Liver (tissue), 9 donors: ENCODE results near the gene MED12. TPM values are rescaled to one million over a fixed set of nuclear protein-coding genes. Genes with fewer than 3 reads are reported as not detected.

Experiments used
- DNase-seq: peaks from one replicate; pipeline ENCODE4 v3.0.0-alpha.2; 2017; ENCODE audit warnings: low spot score
- H3K27ac ChIP-seq, 2 donors: one replicate each; pipeline ENCODE4 v1.7.0; 2013; ENCODE audit warnings: inconsistent platforms in 2 of 2, low read length in 2 of 2, control low read depth in 1 of 2, low read depth in 1 of 2, mild to moderate bottlenecking in 1 of 2
- H3K27me3 ChIP-seq, 4 donors: one replicate each; pipeline versions ENCODE4 v1.6.1 to v1.7.0; 2013; ENCODE audit warnings: low read length in 3 of 4, inconsistent platforms in 1 of 4, mild to moderate bottlenecking in 1 of 4, moderate library complexity in 1 of 4; ENCODE audit not compliant: control insufficient read depth in 4 of 4, insufficient read depth in 4 of 4
- H3K36me3 ChIP-seq, 4 donors: one replicate each; pipeline versions ENCODE4 v1.6.1 to v1.7.0; 2013; ENCODE audit warnings: low read length in 3 of 4, mild to moderate bottlenecking in 3 of 4, low read depth in 1 of 4, moderate library complexity in 1 of 4; ENCODE audit not compliant: control insufficient read depth in 4 of 4, insufficient read depth in 3 of 4
- H3K4me1 ChIP-seq, 4 donors: one replicate each; pipeline versions ENCODE4 v1.6.1 to v1.7.0; 2013; ENCODE audit warnings: low read length in 3 of 4, mild to moderate bottlenecking in 3 of 4, moderate library complexity in 1 of 4; ENCODE audit not compliant: control insufficient read depth in 4 of 4, insufficient read depth in 4 of 4
- H3K4me3 ChIP-seq, 3 donors: one replicate each; pipeline versions ENCODE4 v1.6.1 to v1.7.0; 2013; ENCODE audit warnings: low read length in 3 of 3, control low read depth in 1 of 3, low read depth in 1 of 3, mild to moderate bottlenecking in 1 of 3
- H3K9ac ChIP-seq, 2 donors: one replicate each; pipeline ENCODE4 v1.7.0; 2013; ENCODE audit warnings: low read length in 2 of 2, mild to moderate bottlenecking in 2 of 2, moderate library complexity in 2 of 2, control low read depth in 1 of 2, low read depth in 1 of 2
- H3K9me3 ChIP-seq, 4 donors: one replicate each; pipeline versions ENCODE4 v1.6.1 to v1.7.0; 2013; ENCODE audit warnings: low read length in 3 of 4; ENCODE audit not compliant: control insufficient read depth in 4 of 4
- ATF3 ChIP-seq: IDR thresholded peaks from 2 replicates; pipeline ENCODE4 v1.6.1; 2016; ENCODE audit warnings: antibody characterized with exemption
- CTCF ChIP-seq: fragments of 150-350 bp; IDR thresholded peaks from 2 replicates; pipeline ENCODE4 v1.5.1; 2017; ENCODE audit warnings: improper control_type of control experiment, low read depth, low read length; ENCODE audit not compliant: missing input control
- EGR1 ChIP-seq, 2 donors: IDR thresholded peaks; 2 replicates each; pipeline ENCODE4 v1.6.1; 2016 to 2018; ENCODE audit warnings: antibody characterized with exemption in 2 of 2, low read depth in 2 of 2
- FOXA1 ChIP-seq: IDR thresholded peaks from 2 replicates; pipeline ENCODE4 v1.6.1; 2016; ENCODE audit warnings: antibody characterized with exemption
- FOXA2 ChIP-seq: IDR thresholded peaks from 2 replicates; pipeline ENCODE4 v1.6.1; 2016; ENCODE audit warnings: antibody characterized with exemption
- GABPA ChIP-seq, 2 donors: IDR thresholded peaks in 1 of 2; conservative IDR thresholded peaks in 1 of 2; 2 replicates each; pipeline ENCODE4 v1.6.1; 2016; ENCODE audit warnings: antibody characterized with exemption in 2 of 2, mild to moderate bottlenecking in 1 of 2, moderate library complexity in 1 of 2
- HNF4A ChIP-seq, 2 donors: conservative IDR thresholded peaks; 2 replicates each; pipeline ENCODE4 v1.6.1; 2016; ENCODE audit warnings: antibody characterized with exemption in 2 of 2, mild to moderate bottlenecking in 2 of 2
- HNF4G ChIP-seq: IDR thresholded peaks from 2 replicates; pipeline ENCODE4 v1.6.1; 2016; ENCODE audit warnings: antibody characterized with exemption
- JUND ChIP-seq, 2 donors: IDR thresholded peaks; 2 replicates each; pipeline ENCODE4 v1.6.1; 2016; ENCODE audit warnings: antibody characterized with exemption in 2 of 2
- MAX ChIP-seq: IDR thresholded peaks from 2 replicates; pipeline ENCODE4 v1.6.1; 2016; ENCODE audit warnings: antibody characterized with exemption
- NR2F2 ChIP-seq: IDR thresholded peaks from 2 replicates; pipeline ENCODE4 v1.6.1; 2016; ENCODE audit warnings: antibody characterized with exemption
- RAD21 ChIP-seq, 2 donors: IDR thresholded peaks; 2 replicates each; pipeline ENCODE4 v1.6.1; 2016; ENCODE audit warnings: antibody characterized with exemption in 2 of 2, mild to moderate bottlenecking in 2 of 2
- REST ChIP-seq: IDR thresholded peaks from 2 replicates; pipeline ENCODE4 v1.6.1; 2016; ENCODE audit warnings: antibody characterized with exemption, mild to moderate bottlenecking
- RXRA ChIP-seq, 2 donors: IDR thresholded peaks; 2 replicates each; pipeline ENCODE4 v1.6.1; 2017 to 2018; ENCODE audit warnings: antibody characterized with exemption in 2 of 2, mild to moderate bottlenecking in 1 of 2
- SP1 ChIP-seq: IDR thresholded peaks from 2 replicates; pipeline ENCODE4 v1.6.1; 2018; ENCODE audit warnings: antibody characterized with exemption, mild to moderate bottlenecking
- TAF1 ChIP-seq: conservative IDR thresholded peaks from 2 replicates; pipeline ENCODE4 v1.6.1; 2016; ENCODE audit warnings: antibody characterized with exemption, mild to moderate bottlenecking
- YY1 ChIP-seq: IDR thresholded peaks from 2 replicates; pipeline ENCODE4 v1.6.1; 2016; ENCODE audit warnings: antibody characterized with exemption, mild to moderate bottlenecking
- ZBTB33 ChIP-seq: IDR thresholded peaks from 2 replicates; pipeline ENCODE4 v1.6.1; 2016; ENCODE audit warnings: antibody characterized with exemption
- WGBS: extraction: QIAGEN DNeasy Blood & Tissue Kit; methylation state at CpG from one replicate; pipeline ENCODE4 v1.1.7; 2013; 5-methylcytosine and 5-hydroxymethylcytosine counted together
- polyA plus RNA-seq, 2 donors: library from polyadenylated mRNA; stranded (reverse) in 1 of 2; unstranded in 1 of 2; fragments of 200-250 nt in 1 of 2; fragments of >200 nt in 1 of 2; fragmentation: Nextera tagmentation in 1 of 2; extraction: Ambion mirVana in 1 of 2; gene quantifications; one replicate each; pipeline versions ENCODE4 v1.2.1 to v1.2.3, GENCODE V29; 2013 to 2015
- total RNA-seq, 2 donors: library from RNA; depleted of rRNA; stranded (reverse); fragments of >200 nt; gene quantifications; one replicate each; pipeline ENCODE4 v1.2.3, GENCODE V29; 2014
- donor health status: healthy.
- donor health status: healthy.
- donor health status: healthy.
- donor health status: healthy.
- donor health status: healthy.

MED12 gene
- total and polyA plus RNA-seq, 4 donors: 3.2 to 25.6 (median 9.3) TPM

- no peaks in the 10 kb centered on the region for H3K27me3 ChIP-seq
- H3K9ac ChIP-seq: no peak overlapping the region
- no peak for TF ChIP-seq MAX
- peak; percentile 36 for TF ChIP-seq CTCF
- no peak for TF ChIP-seq JUND (IDR thresholded peaks at IDR 0.05)
- peak; percentile 63 to 73 for TF ChIP-seq RAD21 (IDR thresholded peaks at IDR 0.05)
- no peak for TF ChIP-seq FOXA1
- no peak for TF ChIP-seq GABPA (IDR thresholded peaks at IDR 0.05 in 1 of 2, conservative IDR thresholded peaks at IDR 0.05 in 1 of 2)
- TF ChIP-seq ATF3: no peak
- TF ChIP-seq EGR1 (IDR thresholded peaks at IDR 0.05; ENCODE audit: low read depth in 2 of 2): no peak
- TF ChIP-seq HNF4G: no peak
- TF ChIP-seq NR2F2: no peak
- no peak for TF ChIP-seq SP1
- TF ChIP-seq FOXA2: no peak
- peaks cover 4 to 16% (median 10%) of the 10 kb centered on the region in 4 donors for H3K4me1 ChIP-seq
- no peaks in the 10 kb centered on the region for H3K9me3 ChIP-seq
- 16% methylated on average over 2 of the region's 2 CpGs for WGBS
- no peaks in the 10 kb centered on the region for H3K36me3 ChIP-seq
- H3K27ac ChIP-seq: no peak overlapping the region
- H3K4me3 ChIP-seq: no peak overlapping the region
- DNase-seq: peak; percentile 74
Measured at GRCh38 chrX:71098302-71098701, 20.1 kb upstream of the MED12 start.

- WGBS: 76% methylated on average over 5 of the region's 5 CpGs
- TF ChIP-seq ZBTB33: no peak
- no peak for TF ChIP-seq SP1
- no peak for TF ChIP-seq CTCF
- no peak for TF ChIP-seq RAD21 (IDR thresholded peaks at IDR 0.05)
- TF ChIP-seq ATF3: no peak
- TF ChIP-seq HNF4A (conservative IDR thresholded peaks at IDR 0.05): no peak
- no peak for TF ChIP-seq JUND (IDR thresholded peaks at IDR 0.05)
- no peak for TF ChIP-seq YY1
- no peak for TF ChIP-seq FOXA1
- no peak for TF ChIP-seq RXRA (IDR thresholded peaks at IDR 0.05)
- TF ChIP-seq TAF1: no peak
- TF ChIP-seq FOXA2: no peak
- no peak for TF ChIP-seq GABPA (IDR thresholded peaks at IDR 0.05 in 1 of 2, conservative IDR thresholded peaks at IDR 0.05 in 1 of 2)
- TF ChIP-seq NR2F2: no peak
- no peak for TF ChIP-seq EGR1 (IDR thresholded peaks at IDR 0.05; ENCODE audit: low read depth in 2 of 2)
- TF ChIP-seq MAX: no peak
- TF ChIP-seq HNF4G: no peak
- no peak for TF ChIP-seq REST
- H3K27ac ChIP-seq: no peak overlapping the region
- no peak for DNase-seq
- no peak overlapping the region for H3K4me3 ChIP-seq
- H3K9ac ChIP-seq: no peak overlapping the region
- no peaks in the 10 kb centered on the region for H3K27me3 ChIP-seq
- H3K9me3 ChIP-seq: no peaks in the 10 kb centered on the region
- peaks cover 4 to 16% (median 10%) of the 10 kb centered on the region in 4 donors for H3K4me1 ChIP-seq
- H3K36me3 ChIP-seq: no peaks in the 10 kb centered on the region
Measured at GRCh38 chrX:71098951-71099506, 19.4 kb upstream of the MED12 start.
